RWPE2 (cell line): ENCODE results near the gene TCERG1L.

ENCODE experiments used
- ATAC-seq: fragments of 200-7000 bp; cut with Tn5 transposase; 3 replicates; pipeline ENCODE4 v1.9.1; 2021; ENCODE audit warnings: low read depth
- DNase-seq: peaks from one replicate; pipeline ENCODE4 v3.0.0-alpha.2; 2020; ENCODE audit warnings: low spot score
- H3K27ac ChIP-seq: fragments of 450-650 bp; 2 replicates; pipeline ENCODE4 v1.5.1; 2017; ENCODE audit warnings: mild to moderate bottlenecking; ENCODE audit not compliant: poor library complexity, severe bottlenecking
- H3K27me3 ChIP-seq: fragments of 250-450 bp; sonication (Bioruptor Pico); 2 replicates; pipeline ENCODE4 v1.5.1; 2021; ENCODE audit warnings: mild to moderate bottlenecking, moderate library complexity; ENCODE audit not compliant: insufficient read depth, poor library complexity, severe bottlenecking
- H3K36me3 ChIP-seq: fragments of 250-450 bp; sonication (Bioruptor Pico); 2 replicates; pipeline ENCODE4 v1.5.1; 2020; ENCODE audit warnings: low read depth, mild to moderate bottlenecking, moderate library complexity
- H3K4me1 ChIP-seq: fragments of 250-450 bp; sonication (Bioruptor Pico); 2 replicates; pipeline ENCODE4 v1.5.1; 2021; ENCODE audit warnings: mild to moderate bottlenecking, moderate library complexity; ENCODE audit not compliant: insufficient read depth, poor library complexity, severe bottlenecking
- H3K4me3 ChIP-seq: fragments of 250-450 bp; sonication (Bioruptor Pico); 2 replicates; pipeline ENCODE4 v1.5.1; 2021; ENCODE audit warnings: mild to moderate bottlenecking, moderate library complexity; ENCODE audit not compliant: severe bottlenecking
- H3K9me3 ChIP-seq: fragments of 250-450 bp; sonication (Bioruptor Pico); 2 replicates; pipeline ENCODE4 v1.5.1; 2021; ENCODE audit warnings: mild to moderate bottlenecking, moderate library complexity; ENCODE audit not compliant: severe bottlenecking
- CTCF ChIP-seq: fragments of 450-650 bp; IDR thresholded peaks from one replicate; pipeline ENCODE4 v1.5.1; 2017; ENCODE audit warnings: mild to moderate bottlenecking, moderate library complexity; ENCODE audit not compliant: poor library complexity, severe bottlenecking

TCERG1L gene

GRCh38 chr10:131249955-131250344 lies 61.6 kb downstream of the TCERG1L start:
- Histone ChIP-seq H3K27ac (no peak overlapping the region), H3K4me1 (no peaks in the 10 kb centered on the region), H3K4me3 (no peak overlapping the region), H3K27me3 (no peaks in the 10 kb centered on the region), H3K9me3 (no peaks in the 10 kb centered on the region), H3K36me3 (no peaks in the 10 kb centered on the region)
- peak; percentile 44 for DNase-seq
- no peak for ATAC-seq
- TF ChIP-seq CTCF = no peak

- no peak for ATAC-seq
- H3K27me3 ChIP-seq = no peaks in the 10 kb centered on the region
- H3K36me3 ChIP-seq = no peaks in the 10 kb centered on the region
- TF ChIP-seq CTCF = no peak
- DNase-seq = no peak
- H3K27ac ChIP-seq = no peak overlapping the region
- H3K4me3 ChIP-seq = no peak overlapping the region
- H3K9me3 ChIP-seq = no peaks in the 10 kb centered on the region
- no peaks in the 10 kb centered on the region for H3K4me1 ChIP-seq
Observed at GRCh38 chr10:131249238-131249954, 62.1 kb downstream of the TCERG1L start.

GRCh38 chr10:131248376-131249165 lies 63.0 kb downstream of the TCERG1L start:
- H3K27me3 ChIP-seq = no peaks in the 10 kb centered on the region
- DNase-seq (peak; percentile 53), ATAC-seq (no peak)
- no peaks in the 10 kb centered on the region for H3K36me3 ChIP-seq
- no peaks in the 10 kb centered on the region for H3K4me1 ChIP-seq
- no peaks in the 10 kb centered on the region for H3K9me3 ChIP-seq
- H3K4me3 ChIP-seq = no peak overlapping the region
- no peak for TF ChIP-seq CTCF
- no peak overlapping the region for H3K27ac ChIP-seq

GRCh38 chr10:131247873-131248272 lies 63.6 kb downstream of the TCERG1L start:
- TF ChIP-seq CTCF = no peak
- no peaks in the 10 kb centered on the region for H3K36me3 ChIP-seq
- H3K4me1 ChIP-seq = no peaks in the 10 kb centered on the region
- H3K27me3 ChIP-seq = no peaks in the 10 kb centered on the region
- no peak overlapping the region for H3K4me3 ChIP-seq
- H3K9me3 ChIP-seq = no peaks in the 10 kb centered on the region
- ATAC-seq (no peak), DNase-seq (no peak)
- no peak overlapping the region for H3K27ac ChIP-seq

- DNase-seq = no peak
- H3K9me3 ChIP-seq = no peaks in the 10 kb centered on the region
- H3K27ac ChIP-seq = no peak overlapping the region
- H3K27me3 ChIP-seq = no peaks in the 10 kb centered on the region
- ATAC-seq = no peak
- no peak for TF ChIP-seq CTCF
- H3K4me3 ChIP-seq = no peak overlapping the region
- H3K36me3 ChIP-seq = no peaks in the 10 kb centered on the region
- no peaks in the 10 kb centered on the region for H3K4me1 ChIP-seq
Observed at GRCh38 chr10:131246775-131247174, 64.7 kb downstream of the TCERG1L start.
